Astrocyte (in vitro differentiated cells and primary cell): Measurements from ENCODE around the gene MATN4. TPM values are rescaled to one million over a fixed set of nuclear protein-coding genes. Genes with fewer than 3 reads are reported as not detected.
A peak's percentile ranks its signal among the peaks of the same experiment; 100 is the strongest.

Experiments
- DNase-seq: peaks from one replicate; pipeline ENCODE4 v3.0.0-alpha.2; 2010; ENCODE audit warnings: low read depth
- FAIRE-seq: peaks from 2 replicates; lab custom pipeline; 2011; peaks lifted over from hg19 to GRCh38; lab: Jason Lieb, UNC
- H2AFZ ChIP-seq: 2 replicates; pipeline ENCODE4 v1.6.0; 2012; ENCODE audit warnings: low read depth, low read length, inconsistent platforms
- H3K27ac ChIP-seq: 2 replicates; pipeline ENCODE4 v1.5.1; 2011; ENCODE audit warnings: low read depth, low read length, inconsistent platforms
- H3K27me3 ChIP-seq: 2 replicates; pipeline ENCODE4 v1.6.0; 2011; ENCODE audit warnings: low read length, inconsistent platforms; ENCODE audit not compliant: insufficient read depth
- H3K36me3 ChIP-seq: 2 replicates; pipeline ENCODE4 v1.5.1; 2011; ENCODE audit warnings: low read length, inconsistent platforms; ENCODE audit not compliant: insufficient read depth
- H3K4me1 ChIP-seq: 2 replicates; pipeline ENCODE4 v1.5.1; 2011; ENCODE audit warnings: low read length, inconsistent platforms; ENCODE audit not compliant: insufficient read depth
- H3K4me2 ChIP-seq: 2 replicates; pipeline ENCODE4 v1.6.0; 2012; ENCODE audit warnings: low read length, inconsistent platforms
- H3K4me3 ChIP-seq: 2 replicates; pipeline ENCODE4 v1.5.1; 2011; ENCODE audit warnings: low read depth, mild to moderate bottlenecking, low read length, inconsistent platforms; ENCODE audit not compliant: insufficient read depth
- H3K79me2 ChIP-seq: 2 replicates; pipeline ENCODE4 v1.6.0; 2012; ENCODE audit warnings: mild to moderate bottlenecking, low read length, inconsistent platforms; ENCODE audit not compliant: insufficient read depth
- H3K9ac ChIP-seq: 2 replicates; pipeline ENCODE4 v1.6.0; 2012; ENCODE audit warnings: mild to moderate bottlenecking, low read length, inconsistent platforms
- H3K9me3 ChIP-seq: 2 replicates; pipeline ENCODE4 v1.5.1; 2012; ENCODE audit warnings: low read depth, mild to moderate bottlenecking, low read length, inconsistent platforms; ENCODE audit not compliant: insufficient read depth
- H4K20me1 ChIP-seq: 2 replicates; pipeline ENCODE4 v1.6.0; 2012; ENCODE audit warnings: low read length, inconsistent platforms; ENCODE audit not compliant: insufficient read depth
- H3K27ac Mint-ChIP-seq: one replicate; pipeline ENCODE4 v1.8.0; 2021; ENCODE audit warnings: mild to moderate bottlenecking, mixed read lengths; ENCODE audit not compliant: unreplicated experiment
- H3K27me3 Mint-ChIP-seq: one replicate; pipeline ENCODE4 v1.8.0; 2021; ENCODE audit warnings: low read depth, mixed read lengths; ENCODE audit not compliant: unreplicated experiment
- H3K36me3 Mint-ChIP-seq: one replicate; pipeline ENCODE4 v1.8.0; 2021; ENCODE audit warnings: low read depth, mixed read lengths; ENCODE audit not compliant: unreplicated experiment
- H3K4me1 Mint-ChIP-seq: one replicate; pipeline ENCODE4 v1.8.0; 2021; ENCODE audit warnings: low read depth, mixed read lengths; ENCODE audit not compliant: unreplicated experiment
- H3K4me3 Mint-ChIP-seq: one replicate; pipeline ENCODE4 v1.8.0; 2021; ENCODE audit warnings: mild to moderate bottlenecking, moderate library complexity, mixed read lengths; ENCODE audit not compliant: unreplicated experiment
- H3K9me3 Mint-ChIP-seq: one replicate; pipeline ENCODE4 v1.8.0; 2021; ENCODE audit warnings: mild to moderate bottlenecking, mixed read lengths; ENCODE audit not compliant: unreplicated experiment
- EZH2 ChIP-seq: IDR thresholded peaks from 2 replicates; pipeline ENCODE4 v1.6.1; 2012; ENCODE audit warnings: mild to moderate bottlenecking, low read length, inconsistent platforms; ENCODE audit not compliant: insufficient read depth
- total RNA-seq: library from RNA; stranded (reverse); gene quantifications from 2 replicates; pipeline ENCODE4 v1.2.1, GENCODE V29; 2021
- TF ChIP-seq, protein P1 (sequence below): IDR thresholded peaks from 2 replicates; pipeline ENCODE4 v1.5.1; 2011; ENCODE audit warnings: low read depth, mild to moderate bottlenecking, inconsistent platforms, low read length, moderate library complexity; ENCODE audit not compliant: insufficient read depth

The MATN4 gene
- total RNA-seq, 1 donor from 2014 or later = 0.20 TPM

DNA sequence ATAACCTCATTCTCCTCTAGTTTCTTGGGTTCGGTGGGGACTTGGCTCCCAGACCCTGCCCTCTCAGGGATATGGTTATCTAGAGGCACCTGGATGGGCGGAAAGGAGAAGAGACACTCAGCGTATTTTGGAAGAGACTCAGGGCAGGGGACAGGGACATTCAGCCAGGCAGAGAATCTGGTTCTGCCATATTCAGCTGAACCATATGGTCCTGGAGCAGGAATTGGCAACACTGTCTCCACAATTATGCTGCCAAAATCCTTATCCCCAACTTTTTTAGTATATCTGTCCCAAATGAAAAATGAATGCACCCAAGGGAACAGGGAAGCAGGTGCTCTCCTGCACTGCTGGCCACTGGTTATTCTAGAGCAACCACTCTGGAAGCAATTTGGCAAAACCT, 22.4 kb upstream of the MATN4 start:
- H3K79me2 ChIP-seq = peaks cover 39% of the 10 kb centered on the region

DNA sequence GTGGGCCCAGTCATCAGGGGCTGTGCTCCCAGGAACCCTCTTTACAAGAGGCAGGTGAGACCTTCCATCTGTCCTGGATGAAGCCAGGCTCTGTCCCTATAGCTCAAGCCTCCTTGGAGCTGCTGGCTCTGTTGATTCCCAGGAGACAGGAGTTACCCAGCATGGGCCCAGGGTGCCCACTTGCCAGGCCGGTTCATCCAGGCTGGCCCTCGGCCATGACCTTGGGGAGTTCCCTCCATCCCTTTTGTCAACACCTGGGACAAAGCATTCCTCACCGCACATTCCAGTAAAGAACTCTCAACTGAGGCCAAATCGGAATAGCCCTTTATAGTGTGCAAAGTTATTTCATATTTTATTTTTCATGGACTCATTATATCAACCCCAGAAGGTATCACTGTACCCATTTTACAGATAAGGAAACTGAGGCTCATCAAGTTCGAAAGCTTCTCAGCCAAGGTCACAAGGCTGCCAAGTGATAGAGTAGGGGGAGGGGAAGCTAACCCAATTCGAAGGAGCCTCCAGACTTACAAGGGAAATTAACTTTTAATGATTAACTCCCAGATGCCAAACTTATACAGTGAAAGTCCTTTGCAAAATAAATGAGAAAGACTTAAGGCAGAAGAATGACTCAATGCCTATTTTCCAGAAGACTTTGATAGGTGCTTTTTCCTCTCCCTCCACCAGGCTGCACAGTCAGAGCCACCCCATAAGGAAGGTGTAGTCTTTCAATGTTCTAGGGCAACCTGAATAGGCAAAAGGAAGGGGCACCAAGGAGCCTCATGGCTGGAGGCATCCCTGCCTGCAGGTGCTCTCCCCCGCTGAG, 21.6 kb upstream of the MATN4 start:
- peaks cover 8% of the 10 kb centered on the region for H3K4me1 Mint-ChIP-seq
- FAIRE-seq (no peak), DNase-seq (no peak)
- peaks cover 25% of the 10 kb centered on the region for H3K36me3 Mint-ChIP-seq
- H3K9ac ChIP-seq = no peak overlapping the region
- peaks cover 67% of the 10 kb centered on the region for H4K20me1 ChIP-seq
- H3K9me3 ChIP-seq = no peaks in the 10 kb centered on the region
- no peaks in the 10 kb centered on the region for H3K4me1 ChIP-seq
- H3K27ac ChIP-seq = no peak overlapping the region
- H3K79me2 ChIP-seq = peaks cover 31% of the 10 kb centered on the region
- no peaks in the 10 kb centered on the region for H3K27me3 Mint-ChIP-seq
- H2AFZ ChIP-seq = no peak overlapping the region
- H3K27me3 ChIP-seq = no peaks in the 10 kb centered on the region
- H3K4me3 Mint-ChIP-seq = peak overlapping the region; percentile 57
- TF ChIP-seq, protein P1, sequence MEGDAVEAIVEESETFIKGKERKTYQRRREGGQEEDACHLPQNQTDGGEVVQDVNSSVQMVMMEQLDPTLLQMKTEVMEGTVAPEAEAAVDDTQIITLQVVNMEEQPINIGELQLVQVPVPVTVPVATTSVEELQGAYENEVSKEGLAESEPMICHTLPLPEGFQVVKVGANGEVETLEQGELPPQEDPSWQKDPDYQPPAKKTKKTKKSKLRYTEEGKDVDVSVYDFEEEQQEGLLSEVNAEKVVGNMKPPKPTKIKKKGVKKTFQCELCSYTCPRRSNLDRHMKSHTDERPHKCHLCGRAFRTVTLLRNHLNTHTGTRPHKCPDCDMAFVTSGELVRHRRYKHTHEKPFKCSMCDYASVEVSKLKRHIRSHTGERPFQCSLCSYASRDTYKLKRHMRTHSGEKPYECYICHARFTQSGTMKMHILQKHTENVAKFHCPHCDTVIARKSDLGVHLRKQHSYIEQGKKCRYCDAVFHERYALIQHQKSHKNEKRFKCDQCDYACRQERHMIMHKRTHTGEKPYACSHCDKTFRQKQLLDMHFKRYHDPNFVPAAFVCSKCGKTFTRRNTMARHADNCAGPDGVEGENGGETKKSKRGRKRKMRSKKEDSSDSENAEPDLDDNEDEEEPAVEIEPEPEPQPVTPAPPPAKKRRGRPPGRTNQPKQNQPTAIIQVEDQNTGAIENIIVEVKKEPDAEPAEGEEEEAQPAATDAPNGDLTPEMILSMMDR = no peak
- TF ChIP-seq EZH2 = no peak
- no peak overlapping the region for H3K4me2 ChIP-seq
- H3K27ac Mint-ChIP-seq = no peak overlapping the region
- H3K36me3 ChIP-seq = peaks cover 68% of the 10 kb centered on the region
- no peaks in the 10 kb centered on the region for H3K9me3 Mint-ChIP-seq
- no peak overlapping the region for H3K4me3 ChIP-seq

More for the DNA sequence above, 22.4 kb upstream of the MATN4 start:
- DNase-seq = no peak
- peaks cover 5% of the 10 kb centered on the region for H3K4me1 Mint-ChIP-seq
- Histone ChIP-seq H3K9ac (no peak overlapping the region), H4K20me1 (peaks cover 67% of the 10 kb centered on the region), H3K4me1 (peaks cover 1% of the 10 kb centered on the region), H3K4me2 (no peak overlapping the region), H3K4me3 (no peak overlapping the region), H3K27ac (no peak overlapping the region), H3K27me3 (no peaks in the 10 kb centered on the region), H3K9me3 (no peaks in the 10 kb centered on the region), H2AFZ (no peak overlapping the region), H3K36me3 (peaks cover 71% of the 10 kb centered on the region)
- peaks cover 24% of the 10 kb centered on the region for H3K36me3 Mint-ChIP-seq
- H3K27ac Mint-ChIP-seq = no peak overlapping the region
- no peak for TF ChIP-seq EZH2
- TF ChIP-seq, protein P1 = no peak
- no peaks in the 10 kb centered on the region for H3K9me3 Mint-ChIP-seq
- H3K27me3 Mint-ChIP-seq = no peaks in the 10 kb centered on the region
- FAIRE-seq = no peak
- no peak overlapping the region for H3K4me3 Mint-ChIP-seq

DNA sequence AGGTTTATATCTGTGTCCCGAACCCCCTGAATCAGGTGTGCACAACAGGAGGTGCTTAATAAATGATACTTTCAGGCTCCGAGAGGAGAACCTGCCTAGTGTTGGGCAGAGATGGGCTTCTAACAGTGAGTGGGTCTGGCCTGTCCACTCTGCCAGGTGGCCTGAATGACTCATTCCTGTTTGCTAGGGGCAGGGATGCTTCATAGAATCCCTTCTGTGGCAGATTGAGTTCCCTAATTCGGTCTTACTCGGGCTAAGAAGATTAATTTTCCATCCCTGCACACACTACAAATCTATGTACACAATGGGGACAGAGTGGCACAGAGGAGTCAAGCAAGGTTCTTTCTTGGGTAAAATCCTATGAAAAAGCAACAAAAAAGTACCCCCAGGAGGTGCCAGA, 20.4 kb upstream of the MATN4 start:
- TF ChIP-seq, protein P1 = no peak
- no peak for TF ChIP-seq EZH2
- no peak overlapping the region for H3K4me2 ChIP-seq
- no peaks in the 10 kb centered on the region for H3K9me3 Mint-ChIP-seq
- peaks cover 22% of the 10 kb centered on the region for H3K79me2 ChIP-seq
- H2AFZ ChIP-seq = no peak overlapping the region
- H3K4me1 Mint-ChIP-seq = peaks cover 8% of the 10 kb centered on the region
- FAIRE-seq (no peak), DNase-seq (no peak)
- peaks cover 67% of the 10 kb centered on the region for H4K20me1 ChIP-seq
- no peaks in the 10 kb centered on the region for H3K27me3 ChIP-seq
- no peak overlapping the region for H3K27ac Mint-ChIP-seq
- no peak overlapping the region for H3K4me3 ChIP-seq
- H3K9me3 ChIP-seq = no peaks in the 10 kb centered on the region
- no peaks in the 10 kb centered on the region for H3K27me3 Mint-ChIP-seq
- H3K4me3 Mint-ChIP-seq = no peak overlapping the region
- H3K9ac ChIP-seq = no peak overlapping the region
- H3K36me3 ChIP-seq = peaks cover 71% of the 10 kb centered on the region
- H3K27ac ChIP-seq = no peak overlapping the region
- peaks cover 25% of the 10 kb centered on the region for H3K36me3 Mint-ChIP-seq
- H3K4me1 ChIP-seq = no peaks in the 10 kb centered on the region
